Stimulated activated CD4-positive, alpha-beta T cell treated with anti-CD3 and anti-CD28 coated beads, Interleukin-4, amount 100 ng/mL, for 48 hours (primary cell): Measurements from ENCODE around the gene PPP2R2D.
"Not testable (repeated sequence)": the region's sequence is repeated elsewhere in the genome, so short reads cannot be mapped to it uniquely, and the experiment has no call there.

ENCODE experiments used
- DNase-seq, 2 donors: peaks; one replicate each; pipeline ENCODE4 v3.0.0-alpha.2; 2020; ENCODE audit warnings: low read depth in 2 of 2

Gene PPP2R2D

DNA sequence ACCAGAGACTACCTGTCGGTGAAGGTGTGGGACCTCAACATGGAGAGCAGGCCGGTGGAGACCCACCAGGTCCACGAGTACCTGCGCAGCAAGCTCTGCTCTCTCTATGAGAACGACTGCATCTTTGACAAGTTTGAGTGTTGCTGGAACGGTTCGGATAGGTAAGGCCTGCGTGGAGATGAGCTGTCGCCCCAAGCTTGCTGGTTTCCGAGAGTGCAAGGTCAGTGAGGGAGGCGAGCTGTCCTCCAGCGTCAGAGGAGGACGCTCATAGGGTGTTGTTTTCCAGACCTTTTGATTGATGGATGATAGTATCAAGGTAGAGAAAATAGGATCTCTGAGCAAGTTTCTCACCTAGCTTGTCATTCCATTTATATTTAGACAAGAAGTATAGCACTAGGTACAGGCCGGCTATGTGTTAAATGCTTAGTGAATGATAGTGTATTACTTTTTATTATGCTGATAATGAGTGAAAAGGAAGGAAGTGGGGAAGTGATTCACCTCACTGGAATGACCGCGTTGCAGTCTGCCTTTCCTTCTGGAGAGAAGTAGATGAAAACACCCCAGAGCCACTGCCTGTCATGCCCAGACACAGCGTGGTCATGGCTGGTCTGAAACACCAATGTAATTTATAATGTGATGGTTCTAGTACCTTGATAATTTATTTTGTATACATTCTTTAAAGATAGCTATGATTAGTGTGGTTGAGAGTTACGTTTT, 47.0 kb downstream of the PPP2R2D start:
- no peak for DNase-seq

- no peak for DNase-seq
These were observed 47.7 kb downstream of the PPP2R2D start for GRCh38 chr10:131948501-131948900.

- no peak for DNase-seq
These were observed 48.4 kb downstream of the PPP2R2D start for GRCh38 chr10:131949041-131949862.

DNA sequence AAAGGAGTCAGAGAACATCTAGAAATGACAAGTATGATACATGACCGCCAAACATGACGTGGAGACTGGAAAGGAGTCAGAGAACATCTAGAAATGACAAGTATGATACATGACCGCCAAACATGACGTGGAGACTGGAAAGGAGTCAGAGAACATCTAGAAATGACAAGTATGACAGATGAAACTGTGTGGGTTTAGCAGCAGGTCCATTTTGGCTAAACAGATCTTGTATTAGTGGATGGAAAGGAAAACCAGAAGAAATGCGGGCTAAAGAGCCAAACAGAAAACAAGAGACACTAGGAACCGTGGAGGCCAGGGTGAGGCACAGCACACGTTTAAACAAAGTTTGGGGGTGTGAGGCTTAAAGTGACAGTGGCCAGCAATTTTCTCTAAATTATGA, 49.1 kb downstream of the PPP2R2D start:
- not testable (repeated sequence) for DNase-seq

- no peak for DNase-seq
These were observed 53.7 kb downstream of the PPP2R2D start for GRCh38 chr10:131954356-131954965.

DNA sequence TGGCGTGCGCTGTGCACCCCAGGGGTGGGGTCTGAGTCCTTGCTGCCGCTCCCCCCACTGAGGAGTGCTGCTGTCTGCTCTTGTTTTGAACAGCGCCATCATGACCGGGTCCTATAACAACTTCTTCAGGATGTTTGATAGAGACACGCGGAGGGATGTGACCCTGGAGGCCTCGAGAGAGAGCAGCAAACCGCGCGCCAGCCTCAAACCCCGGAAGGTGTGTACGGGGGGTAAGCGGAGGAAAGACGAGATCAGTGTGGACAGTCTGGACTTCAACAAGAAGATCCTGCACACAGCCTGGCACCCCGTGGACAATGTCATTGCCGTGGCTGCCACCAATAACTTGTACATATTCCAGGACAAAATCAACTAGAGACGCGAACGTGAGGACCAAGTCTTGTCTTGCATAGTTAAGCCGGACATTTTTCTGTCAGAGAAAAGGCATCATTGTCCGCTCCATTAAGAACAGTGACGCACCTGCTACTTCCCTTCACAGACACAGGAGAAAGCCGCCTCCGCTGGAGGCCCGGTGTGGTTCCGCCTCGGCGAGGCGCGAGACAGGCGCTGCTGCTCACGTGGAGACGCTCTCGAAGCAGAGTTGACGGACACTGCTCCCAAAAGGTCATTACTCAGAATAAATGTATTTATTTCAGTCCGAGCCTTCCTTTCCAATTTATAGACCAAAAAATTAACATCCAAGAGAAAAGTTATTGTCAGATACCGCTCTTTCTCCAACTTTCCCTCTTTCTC, 55.0 kb downstream of the PPP2R2D start:
- DNase-seq: no peak

DNA sequence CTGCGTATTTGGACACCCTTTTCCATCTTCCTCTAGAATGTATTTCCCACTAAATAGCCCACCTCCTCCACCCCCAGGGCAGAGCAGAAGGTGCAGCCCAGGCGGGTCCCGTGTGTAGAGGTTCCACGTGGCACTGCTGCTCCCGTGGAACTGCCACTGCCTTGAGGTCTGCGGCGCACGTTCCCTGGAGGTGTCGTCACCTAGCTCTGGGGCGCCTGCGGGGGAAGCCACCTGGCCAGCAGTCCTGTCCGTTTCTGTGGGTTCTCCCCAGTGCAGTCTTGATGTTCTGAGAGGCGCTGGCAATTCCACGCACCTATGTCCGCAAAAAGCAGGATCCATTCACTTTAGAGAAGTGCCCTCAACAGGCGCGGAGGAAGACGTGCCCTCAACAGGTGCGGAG, 59.0 kb downstream of the PPP2R2D start:
- DNase-seq: no peak

- no peak for DNase-seq
These were observed 59.8 kb downstream of the PPP2R2D start for GRCh38 chr10:131960631-131961046.

DNA sequence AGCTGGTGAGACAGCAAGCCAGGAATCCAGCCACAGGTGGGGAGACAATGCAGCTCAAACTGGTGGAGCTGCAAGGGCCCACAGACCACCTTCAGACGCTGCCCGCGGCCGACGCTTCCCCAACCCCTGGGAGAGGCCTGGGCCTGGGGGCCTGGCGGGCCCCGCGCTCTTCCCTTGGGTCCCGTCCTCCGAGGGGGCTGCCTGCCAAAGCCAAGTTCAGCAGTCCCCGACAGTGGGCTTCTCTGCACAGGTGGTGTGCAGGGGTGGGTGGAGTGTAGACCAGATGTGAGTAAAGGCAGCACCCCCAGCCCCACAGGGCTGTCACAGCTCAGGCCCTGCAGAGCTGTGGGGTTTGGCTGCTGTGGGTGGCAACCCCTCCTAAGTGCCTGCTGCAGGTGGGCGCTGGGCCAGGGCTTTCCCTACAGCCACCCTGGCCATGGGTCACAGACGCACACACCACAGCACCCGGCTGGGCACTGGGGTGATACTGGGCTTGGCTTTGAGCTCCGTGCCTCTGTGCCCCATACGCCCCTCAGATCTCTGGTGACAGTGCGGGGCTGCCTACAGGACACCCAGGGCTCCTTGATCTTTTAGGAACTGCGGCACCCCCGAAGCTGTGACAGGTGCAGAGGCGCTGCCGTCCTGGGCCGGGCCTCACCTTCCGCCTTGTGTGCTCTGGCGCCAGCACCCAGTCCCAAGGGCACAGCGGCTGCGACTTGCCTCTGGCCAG, 60.4 kb downstream of the PPP2R2D start:
- no peak for DNase-seq

- no peak for DNase-seq
These were observed 61.2 kb downstream of the PPP2R2D start for GRCh38 chr10:131961777-131962662.

GRCh38 chr10:131963350-131963749, 62.5 kb downstream of the PPP2R2D start:
- DNase-seq: no peak

GRCh38 chr10:131963811-131964210, 63.0 kb downstream of the PPP2R2D start:
- DNase-seq: no peak

DNA sequence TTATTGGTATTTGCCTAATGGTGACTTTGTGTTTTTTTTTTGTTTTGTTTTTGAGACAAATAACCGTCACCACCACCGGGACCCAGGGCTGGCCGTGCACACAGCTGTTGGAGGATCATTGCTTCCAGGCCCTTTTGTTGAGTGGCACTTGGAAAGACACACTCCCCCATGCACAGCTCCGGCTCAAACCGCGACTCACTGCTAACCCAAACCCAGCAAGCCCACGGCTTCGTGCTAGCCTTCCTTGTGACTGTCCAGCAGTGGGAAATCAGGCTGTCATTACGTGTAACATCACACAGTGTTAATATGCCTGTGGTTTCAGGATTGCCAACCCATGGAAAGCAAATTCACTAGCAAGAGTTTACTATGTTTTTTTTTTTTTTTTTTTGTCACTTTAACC, 63.5 kb downstream of the PPP2R2D start:
- no peak for DNase-seq

DNA sequence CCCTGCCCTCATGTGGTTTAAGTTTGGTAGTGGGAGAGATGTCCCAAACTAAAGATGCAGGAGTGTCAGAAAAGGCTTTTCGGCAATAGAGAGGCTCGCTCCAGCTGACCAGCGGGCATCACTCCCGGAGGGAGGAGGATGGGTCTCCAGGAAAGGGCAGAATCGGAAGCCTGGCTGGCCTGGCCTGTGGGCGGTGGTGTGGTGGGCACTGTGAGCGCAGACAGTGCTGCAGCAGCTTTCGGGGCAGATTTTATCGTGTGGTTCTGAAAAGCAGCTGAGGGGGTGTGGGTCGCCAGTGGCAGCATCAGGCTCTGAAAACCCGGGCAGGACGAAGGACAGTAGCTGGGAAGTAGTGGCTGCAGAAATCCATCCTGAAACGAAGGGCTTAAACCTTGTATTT, 68.1 kb downstream of the PPP2R2D start:
- no peak for DNase-seq

- no peak for DNase-seq
These were observed 70.1 kb downstream of the PPP2R2D start for GRCh38 chr10:131970946-131971345.

GRCh38 chr10:131971591-131971990, 70.8 kb downstream of the PPP2R2D start:
- DNase-seq: no peak

GRCh38 chr10:131972474-131973071, 71.8 kb downstream of the PPP2R2D start:
- DNase-seq: peak in 1 of 2 donors; percentile 15

DNA sequence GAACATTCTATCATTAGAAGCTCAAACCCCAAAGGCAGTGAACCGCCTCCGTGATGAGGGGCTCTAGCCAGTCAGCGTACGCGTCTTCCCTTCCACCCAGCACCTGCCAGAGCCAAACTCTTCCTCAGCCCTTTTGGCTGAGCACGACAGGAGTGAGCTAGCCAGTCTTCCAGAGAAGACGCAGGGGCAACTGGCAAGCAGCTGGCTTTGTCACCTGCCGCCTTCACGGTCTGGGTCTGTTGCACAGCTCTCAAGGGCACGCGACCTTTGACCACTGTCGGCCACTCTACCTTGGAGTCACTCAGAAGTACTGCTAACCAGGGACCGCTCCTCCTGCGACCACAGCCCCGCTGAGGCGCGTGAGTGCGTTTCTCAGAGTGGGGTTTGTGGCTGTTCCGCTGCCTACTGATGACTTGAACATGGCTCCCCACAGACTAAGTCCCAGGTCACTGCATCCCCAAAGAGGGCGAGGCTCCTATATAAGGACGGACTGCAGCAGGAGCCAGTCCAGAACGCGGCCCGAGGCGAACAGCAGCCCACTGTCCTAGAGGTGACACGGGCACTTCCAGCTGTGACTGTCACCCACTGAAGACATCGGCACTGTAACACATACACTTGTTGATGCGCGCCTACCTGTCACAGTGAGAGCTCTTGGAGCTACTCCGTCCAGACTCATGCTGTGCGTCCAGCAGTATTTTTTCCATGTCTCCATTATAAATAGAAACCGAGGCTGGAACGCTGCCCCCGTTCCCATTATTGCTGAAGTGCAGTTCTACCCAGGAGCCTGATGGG, 72.5 kb downstream of the PPP2R2D start:
- DNase-seq: no peak
